ENCODE data around the gene KRTAP17-1. TPM values are rescaled to one million over a fixed set of nuclear protein-coding genes. Genes with fewer than 3 reads are reported as not detected.

Gene KRTAP17-1
- total and polyA plus RNA-seq, 4 donors, result not detected

DNA sequence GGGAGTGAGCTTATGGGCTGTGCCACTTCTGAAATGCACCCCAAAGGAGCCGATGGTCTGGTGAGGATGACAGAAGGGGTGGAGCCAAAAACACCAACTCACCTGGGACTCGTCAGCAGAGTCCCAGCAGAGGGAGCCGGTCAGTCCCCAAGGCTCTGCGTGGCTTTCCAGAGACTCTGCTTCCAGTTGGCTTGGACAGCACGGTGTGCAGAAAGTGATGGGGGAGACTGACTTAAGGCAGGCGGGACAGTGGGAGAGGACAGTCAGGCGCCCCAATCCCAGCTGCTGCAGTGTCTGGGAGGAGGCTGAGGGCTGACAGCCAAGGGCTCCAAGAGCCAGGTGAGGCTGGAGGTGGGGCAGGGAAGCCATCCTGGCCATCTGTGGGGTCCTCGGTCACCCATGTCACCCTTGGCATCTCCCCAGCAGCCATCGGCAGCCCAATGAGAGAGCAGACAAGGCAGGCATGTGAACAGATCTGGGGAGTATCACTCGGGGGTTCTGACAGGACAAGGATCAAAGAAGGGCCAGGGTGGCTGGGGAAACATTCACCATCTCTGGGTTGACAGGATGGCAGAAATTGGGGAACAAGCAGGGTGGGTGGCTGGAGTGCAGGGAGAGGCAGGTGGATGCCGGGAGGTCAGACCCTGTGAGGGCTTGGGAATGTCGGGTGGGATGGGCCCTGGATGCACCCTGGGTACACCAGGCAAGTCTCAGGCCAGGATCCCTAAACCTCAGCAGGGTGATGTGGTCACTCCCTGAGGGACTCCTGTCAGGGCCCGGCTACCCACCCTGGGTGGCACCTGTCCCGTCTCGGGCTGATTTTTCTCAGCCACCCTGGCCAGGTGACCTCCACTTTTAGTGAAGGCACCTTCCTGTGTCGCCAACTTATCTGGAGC lies 8.9 kb upstream of the KRTAP17-1 start:
- H3K4me1 ChIP-seq (ENCODE audit: control insufficient read depth in 5 of 5, insufficient read depth in 5 of 5, low read length in 5 of 5), result peaks cover 0 to 9% (median 0%) of the 10 kb centered on the region in 5 donors
- H3K9ac ChIP-seq (ENCODE audit: insufficient read depth in 1 of 2, low read length in 2 of 2), result no peak overlapping the region
- no peak overlapping the region for H3K27ac ChIP-seq (ENCODE audit: low read depth in 1 of 2, low read length in 1 of 2)
- no peaks in the 10 kb centered on the region for H3K36me3 ChIP-seq (ENCODE audit: control insufficient read depth in 4 of 4, insufficient read depth in 4 of 4, low read length in 4 of 4)
- ATAC-seq (ENCODE audit: insufficient read depth, low FRiP score), result no peak
- TF ChIP-seq, protein P1, sequence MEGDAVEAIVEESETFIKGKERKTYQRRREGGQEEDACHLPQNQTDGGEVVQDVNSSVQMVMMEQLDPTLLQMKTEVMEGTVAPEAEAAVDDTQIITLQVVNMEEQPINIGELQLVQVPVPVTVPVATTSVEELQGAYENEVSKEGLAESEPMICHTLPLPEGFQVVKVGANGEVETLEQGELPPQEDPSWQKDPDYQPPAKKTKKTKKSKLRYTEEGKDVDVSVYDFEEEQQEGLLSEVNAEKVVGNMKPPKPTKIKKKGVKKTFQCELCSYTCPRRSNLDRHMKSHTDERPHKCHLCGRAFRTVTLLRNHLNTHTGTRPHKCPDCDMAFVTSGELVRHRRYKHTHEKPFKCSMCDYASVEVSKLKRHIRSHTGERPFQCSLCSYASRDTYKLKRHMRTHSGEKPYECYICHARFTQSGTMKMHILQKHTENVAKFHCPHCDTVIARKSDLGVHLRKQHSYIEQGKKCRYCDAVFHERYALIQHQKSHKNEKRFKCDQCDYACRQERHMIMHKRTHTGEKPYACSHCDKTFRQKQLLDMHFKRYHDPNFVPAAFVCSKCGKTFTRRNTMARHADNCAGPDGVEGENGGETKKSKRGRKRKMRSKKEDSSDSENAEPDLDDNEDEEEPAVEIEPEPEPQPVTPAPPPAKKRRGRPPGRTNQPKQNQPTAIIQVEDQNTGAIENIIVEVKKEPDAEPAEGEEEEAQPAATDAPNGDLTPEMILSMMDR (IDR thresholded peaks at IDR 0.05; ENCODE audit: control extremely low read depth, extremely low read depth), result no peak
- no peak overlapping the region for H3K4me3 ChIP-seq
- H3K9me3 ChIP-seq (ENCODE audit: control insufficient read depth in 4 of 4, insufficient read depth in 3 of 4, low read length in 3 of 4), result peaks cover 0 to 4% (median 2%) of the 10 kb centered on the region in 4 donors
- DNase-seq, result peak in 1 of 3 donors; percentile 16
- WGBS, 2 donors, result 70 to 72% methylated on average over 16 of the region's 16 CpGs
- no peaks in the 10 kb centered on the region for H3K27me3 ChIP-seq (ENCODE audit: control insufficient read depth in 3 of 3, insufficient read depth in 3 of 3, low read length in 2 of 3)

GRCh38 chr17:41322903-41323895 lies 7.7 kb upstream of the KRTAP17-1 start:
- Histone ChIP-seq H3K4me3 (no peak overlapping the region), H3K4me1 (ENCODE audit: control insufficient read depth in 5 of 5, insufficient read depth in 5 of 5, low read length in 5 of 5) (no peaks in the 10 kb centered on the region), H3K9me3 (ENCODE audit: control insufficient read depth in 4 of 4, insufficient read depth in 3 of 4, low read length in 3 of 4) (peaks cover 0 to 4% (median 2%) of the 10 kb centered on the region in 4 donors), H3K27me3 (ENCODE audit: control insufficient read depth in 3 of 3, insufficient read depth in 3 of 3, low read length in 2 of 3) (no peaks in the 10 kb centered on the region), H3K27ac (ENCODE audit: low read depth in 1 of 2, low read length in 1 of 2) (no peak overlapping the region), H3K9ac (ENCODE audit: insufficient read depth in 1 of 2, low read length in 2 of 2) (no peak overlapping the region), H3K36me3 (ENCODE audit: control insufficient read depth in 4 of 4, insufficient read depth in 4 of 4, low read length in 4 of 4) (no peaks in the 10 kb centered on the region)
- DNase-seq (no peak), ATAC-seq (ENCODE audit: insufficient read depth, low FRiP score) (no peak)
- TF ChIP-seq, protein P1 (IDR thresholded peaks at IDR 0.05; ENCODE audit: control extremely low read depth, extremely low read depth), result no peak
- 88 to 92% methylated on average over 11 of the region's 11 CpGs for WGBS, 2 donors

DNA sequence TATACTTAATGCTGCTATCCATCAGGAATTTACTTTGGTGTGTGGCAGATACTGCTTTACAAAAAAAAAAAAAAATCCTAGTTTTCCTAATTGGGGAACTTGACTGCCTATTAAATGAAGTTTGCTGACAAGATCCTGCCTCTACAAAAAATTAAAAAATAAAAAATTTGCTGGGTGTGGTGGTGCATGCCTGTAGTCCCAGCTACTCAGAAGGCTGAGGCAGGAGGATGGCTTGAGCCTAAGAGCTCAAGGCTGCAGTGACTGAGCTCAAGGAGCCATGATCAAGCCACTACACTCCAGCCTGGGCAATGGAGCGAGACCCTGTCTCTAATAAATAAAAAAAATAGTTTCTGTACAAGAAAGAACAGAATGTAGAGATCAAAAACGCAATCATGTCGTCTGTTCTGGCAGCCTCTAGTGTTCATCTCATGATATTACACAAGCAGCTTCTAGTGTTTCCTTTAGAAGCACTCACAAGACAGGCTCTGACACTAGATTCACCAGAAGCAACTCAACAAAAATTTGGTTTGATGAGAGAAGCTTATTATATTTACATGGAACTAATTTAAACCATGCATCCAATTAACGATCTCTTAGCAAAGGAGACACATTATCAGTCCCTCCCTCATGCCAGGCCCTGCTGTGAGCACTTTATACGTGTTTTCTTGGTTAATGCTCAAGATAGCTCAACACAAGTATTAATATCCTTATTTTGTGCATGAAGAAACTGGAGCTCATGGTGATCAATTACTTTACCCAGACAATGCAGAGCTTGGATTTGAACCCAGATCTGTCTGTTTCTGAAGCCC lies 6.8 kb upstream of the KRTAP17-1 start:
- WGBS, 2 donors, result 39 to 40% methylated on average over 5 of the region's 5 CpGs
- H3K27ac ChIP-seq (ENCODE audit: low read depth in 1 of 2, low read length in 1 of 2), result no peak overlapping the region
- H3K9me3 ChIP-seq (ENCODE audit: control insufficient read depth in 4 of 4, insufficient read depth in 3 of 4, low read length in 3 of 4), result peaks cover 0 to 4% (median 2%) of the 10 kb centered on the region in 4 donors
- H3K4me1 ChIP-seq (ENCODE audit: control insufficient read depth in 5 of 5, insufficient read depth in 5 of 5, low read length in 5 of 5), result no peaks in the 10 kb centered on the region
- no peak overlapping the region for H3K4me3 ChIP-seq
- TF ChIP-seq, protein P1 (IDR thresholded peaks at IDR 0.05; ENCODE audit: control extremely low read depth, extremely low read depth), result peak; percentile 70
- DNase-seq (peak in 2 of 3 donors; percentile 58 to 71), ATAC-seq (ENCODE audit: insufficient read depth, low FRiP score) (no peak)
- H3K9ac ChIP-seq (ENCODE audit: insufficient read depth in 1 of 2, low read length in 2 of 2), result no peak overlapping the region
- no peaks in the 10 kb centered on the region for H3K36me3 ChIP-seq (ENCODE audit: control insufficient read depth in 4 of 4, insufficient read depth in 4 of 4, low read length in 4 of 4)
- H3K27me3 ChIP-seq (ENCODE audit: control insufficient read depth in 3 of 3, insufficient read depth in 3 of 3, low read length in 2 of 3), result no peaks in the 10 kb centered on the region

Data from lung (tissue), 12 donors.